Stimulated activated CD4-positive, alpha-beta T cell treated with anti-CD3 and anti-CD28 coated beads, Interleukin-12 subunit alpha, Interleukin-12 subunit beta, amount 100 ng/mL, for 4 hours (primary cell): ENCODE results near the gene METTL27.
"Not testable (repeated sequence)": the region's sequence is repeated elsewhere in the genome, so short reads cannot be mapped to it uniquely, and the experiment has no call there.

ENCODE experiments used
- DNase-seq: peaks from one replicate; pipeline ENCODE4 v3.0.0-alpha.2; 2020

The METTL27 gene

GRCh38 chr7:73815436-73815835 lies 26.9 kb downstream of the METTL27 start:
- no peak for DNase-seq

- DNase-seq, result no peak
Observed at GRCh38 chr7:73812996-73813395, 29.3 kb downstream of the METTL27 start.

- DNase-seq, result peak; percentile 56
Observed at GRCh38 chr7:73811760-73812168, 30.6 kb downstream of the METTL27 start.

GRCh38 chr7:73810998-73811360 lies 31.3 kb downstream of the METTL27 start:
- DNase-seq, result no peak

- no peak for DNase-seq
Observed at GRCh38 chr7:73809467-73809951, 32.8 kb downstream of the METTL27 start.

GRCh38 chr7:73802459-73802858 lies 39.9 kb downstream of the METTL27 start:
- no peak for DNase-seq

- no peak for DNase-seq
Observed at GRCh38 chr7:73801577-73801976, 40.7 kb downstream of the METTL27 start.

- DNase-seq, result no peak
Observed at GRCh38 chr7:73799282-73800141, 42.8 kb downstream of the METTL27 start.

- DNase-seq, result not testable (repeated sequence)
Observed at GRCh38 chr7:73797176-73797575, 45.1 kb downstream of the METTL27 start.

GRCh38 chr7:73796656-73797055 lies 45.7 kb downstream of the METTL27 start:
- DNase-seq, result not testable (repeated sequence)

GRCh38 chr7:73795188-73795587 lies 47.1 kb downstream of the METTL27 start:
- DNase-seq, result not testable (repeated sequence)

GRCh38 chr7:73791170-73791690 lies 51.1 kb downstream of the METTL27 start:
- DNase-seq, result not testable (repeated sequence)

- no peak for DNase-seq
Observed at GRCh38 chr7:73789051-73789450, 53.3 kb downstream of the METTL27 start.

GRCh38 chr7:73787786-73788048 lies 54.6 kb downstream of the METTL27 start:
- not testable (repeated sequence) for DNase-seq

- DNase-seq, result no peak
Observed at GRCh38 chr7:73786588-73786987, 55.7 kb downstream of the METTL27 start.
